Fibroblast of lung (primary cell): ENCODE data around the gene XK. TPM values are rescaled to one million over a fixed set of nuclear protein-coding genes. Genes with fewer than 3 reads are reported as not detected.

Experiments used
- DNase-seq, 2 donors: peaks; one replicate each; pipeline versions ENCODE4 v3.0.0 to v3.0.0-alpha.2; 2010; ENCODE audit warnings: low read depth in 2 of 2
- H2AFZ ChIP-seq: 2 replicates; pipeline ENCODE4 v1.5.1; 2012; ENCODE audit warnings: low read length, control low read depth, inconsistent platforms
- H3K27ac ChIP-seq: 2 replicates; pipeline ENCODE4 v1.5.1; 2011; ENCODE audit warnings: low read length, control low read depth; ENCODE audit not compliant: insufficient read depth
- H3K27me3 ChIP-seq: 2 replicates; pipeline ENCODE4 v1.5.1; 2011; ENCODE audit warnings: mild to moderate bottlenecking, low read length; ENCODE audit not compliant: control insufficient read depth, insufficient read depth
- H3K36me3 ChIP-seq: 2 replicates; pipeline ENCODE4 v1.5.1; 2011; ENCODE audit warnings: low read length; ENCODE audit not compliant: control insufficient read depth, insufficient read depth
- H3K4me1 ChIP-seq: 2 replicates; pipeline ENCODE4 v1.5.1; 2011; ENCODE audit warnings: low read length; ENCODE audit not compliant: control insufficient read depth, insufficient read depth; ENCODE audit errors: extremely low read depth
- H3K4me2 ChIP-seq: 2 replicates; pipeline ENCODE4 v1.5.1; 2011; ENCODE audit warnings: low read length, control low read depth; ENCODE audit not compliant: insufficient read depth; ENCODE audit errors: extremely low read depth
- H3K4me3 ChIP-seq, 4 experiments: fragments of 200-600 bp in 1 of 4; sonication (generic) in 1 of 4; replicated peaks in 1 of 4; 2 replicates each; pipeline ENCODE4 v1.5.1; 2011 to 2016; ENCODE audit warnings: low read length in 4 of 4, low read depth in 3 of 4, mild to moderate bottlenecking in 3 of 4, control low read depth in 2 of 4, inconsistent platforms in 1 of 4, mixed read lengths in 1 of 4; ENCODE audit not compliant: insufficient read depth in 1 of 4; ENCODE audit errors: control extremely low read depth in 1 of 4
- H3K79me2 ChIP-seq: 2 replicates; pipeline ENCODE4 v1.5.1; 2012; ENCODE audit warnings: mild to moderate bottlenecking, low read length, inconsistent platforms; ENCODE audit not compliant: control insufficient read depth, insufficient read depth
- H3K9ac ChIP-seq: 2 replicates; pipeline ENCODE4 v1.5.1; 2011; ENCODE audit warnings: mild to moderate bottlenecking, low read length, control low read depth; ENCODE audit not compliant: insufficient read depth
- H3K9me3 ChIP-seq: 2 replicates; pipeline ENCODE4 v1.5.1; 2012; ENCODE audit warnings: low read depth, low read length; ENCODE audit not compliant: control insufficient read depth, insufficient read depth
- H4K20me1 ChIP-seq: 2 replicates; pipeline ENCODE4 v1.5.1; 2011; ENCODE audit warnings: low read length; ENCODE audit not compliant: control insufficient read depth, insufficient read depth; ENCODE audit errors: extremely low read depth
- EZH2 ChIP-seq: IDR thresholded peaks from 2 replicates; pipeline ENCODE4 v1.5.1; 2012; ENCODE audit warnings: low read length, control low read depth, mild to moderate bottlenecking; ENCODE audit errors: missing control alignments
- polyA plus RNA-seq, 2 donors: library from polyadenylated mRNA; depleted of rRNA in 1 of 2; stranded (reverse) in 1 of 2; unstranded in 1 of 2; fragments of >200 nt; gene quantifications; 2 replicates each; pipeline ENCODE4 v1.2.1, GENCODE V29; 2011 to 2012; ENCODE audit warnings: missing spikeins in 1 of 2
- total RNA-seq: library from RNA; depleted of rRNA; stranded (reverse); fragments of >200 nt; gene quantifications from 2 replicates; pipeline ENCODE4 v1.2.1, GENCODE V29; 2014
- TF ChIP-seq, protein P1 (sequence below), 2 donors: IDR thresholded peaks in 1 of 2; conservative IDR thresholded peaks in 1 of 2; 1 replicate in 1 of 2; 2 replicates in 1 of 2; pipeline ENCODE4 v1.5.1; 2011 to 2012; ENCODE audit warnings: low read length in 2 of 2, control low read depth in 1 of 2, inconsistent platforms in 1 of 2, low read depth in 1 of 2, mild to moderate bottlenecking in 1 of 2

Gene XK
- total and polyA plus RNA-seq, 2 donors (not counting 1 experiment from before 2014, with no cell fraction given): 0.03 to 0.17 TPM

DNA sequence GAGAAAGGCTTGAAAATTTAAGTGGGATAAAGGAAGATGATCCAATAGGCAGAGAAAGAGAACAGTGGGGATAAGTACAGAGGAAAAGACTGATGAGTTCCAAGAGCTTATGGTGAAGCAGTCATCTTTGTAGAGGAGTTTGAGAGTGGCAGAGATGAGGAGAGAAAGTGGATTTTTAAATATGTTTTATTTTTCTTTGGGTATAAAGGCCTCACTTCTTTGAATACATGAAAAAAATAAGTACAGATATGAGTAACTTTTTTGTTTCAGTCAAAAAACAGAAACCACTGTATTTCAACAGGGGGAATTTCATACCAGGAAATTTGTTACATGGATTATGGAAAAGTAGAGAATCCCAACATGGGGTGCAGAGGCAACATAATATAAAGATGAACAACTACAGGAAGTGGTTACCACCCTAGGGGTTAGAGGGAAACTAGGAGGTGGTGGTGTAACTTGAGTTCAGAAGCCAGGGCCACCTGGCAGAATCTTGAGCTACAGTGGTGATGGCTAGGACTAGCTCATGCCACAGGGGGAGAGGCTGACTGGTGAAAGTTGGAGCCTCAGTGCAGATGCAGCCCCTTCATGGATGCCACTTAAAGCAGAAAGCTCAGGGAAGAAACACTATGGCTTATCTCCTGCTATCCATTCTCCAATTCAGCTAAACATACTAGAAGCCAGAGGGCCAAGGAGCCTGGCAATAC, 90.8 kb downstream of the XK start:
- Histone ChIP-seq H2AFZ (no peak overlapping the region), H3K4me1 (no peaks in the 10 kb centered on the region), H3K36me3 (no peaks in the 10 kb centered on the region), H3K4me2 (no peak overlapping the region), H3K9me3 (no peaks in the 10 kb centered on the region), H3K9ac (no peak overlapping the region), H4K20me1 (no peaks in the 10 kb centered on the region), H3K27ac (no peak overlapping the region), H3K4me3 (no peak overlapping the region), H3K27me3 (no peaks in the 10 kb centered on the region), H3K79me2 (no peaks in the 10 kb centered on the region)
- no peak for DNase-seq
- TF ChIP-seq EZH2: no peak
- TF ChIP-seq, protein P1, sequence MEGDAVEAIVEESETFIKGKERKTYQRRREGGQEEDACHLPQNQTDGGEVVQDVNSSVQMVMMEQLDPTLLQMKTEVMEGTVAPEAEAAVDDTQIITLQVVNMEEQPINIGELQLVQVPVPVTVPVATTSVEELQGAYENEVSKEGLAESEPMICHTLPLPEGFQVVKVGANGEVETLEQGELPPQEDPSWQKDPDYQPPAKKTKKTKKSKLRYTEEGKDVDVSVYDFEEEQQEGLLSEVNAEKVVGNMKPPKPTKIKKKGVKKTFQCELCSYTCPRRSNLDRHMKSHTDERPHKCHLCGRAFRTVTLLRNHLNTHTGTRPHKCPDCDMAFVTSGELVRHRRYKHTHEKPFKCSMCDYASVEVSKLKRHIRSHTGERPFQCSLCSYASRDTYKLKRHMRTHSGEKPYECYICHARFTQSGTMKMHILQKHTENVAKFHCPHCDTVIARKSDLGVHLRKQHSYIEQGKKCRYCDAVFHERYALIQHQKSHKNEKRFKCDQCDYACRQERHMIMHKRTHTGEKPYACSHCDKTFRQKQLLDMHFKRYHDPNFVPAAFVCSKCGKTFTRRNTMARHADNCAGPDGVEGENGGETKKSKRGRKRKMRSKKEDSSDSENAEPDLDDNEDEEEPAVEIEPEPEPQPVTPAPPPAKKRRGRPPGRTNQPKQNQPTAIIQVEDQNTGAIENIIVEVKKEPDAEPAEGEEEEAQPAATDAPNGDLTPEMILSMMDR (conservative IDR thresholded peaks at IDR 0.05 in 1 of 2, IDR thresholded peaks at IDR 0.05 in 1 of 2; ENCODE audit: low read depth in 1 of 2, low read length in 2 of 2): no peak

DNA sequence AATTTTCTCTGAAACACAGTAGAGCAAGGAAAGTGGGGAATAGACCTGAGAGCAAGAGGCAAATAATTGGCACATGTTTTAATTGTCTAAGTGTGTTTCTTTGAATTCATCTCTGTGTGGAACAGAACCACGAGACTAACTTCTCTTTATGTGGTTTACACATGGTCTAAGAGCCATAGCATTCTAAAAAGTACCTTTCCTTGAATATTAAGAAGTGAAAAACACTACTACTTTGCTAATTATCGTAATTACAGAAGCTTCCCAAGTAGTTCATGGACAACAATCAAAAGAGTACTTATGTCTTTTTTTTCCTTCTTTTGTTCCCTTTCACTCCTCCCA, 91.4 kb downstream of the XK start:
- H3K4me2 ChIP-seq: no peak overlapping the region
- H3K9me3 ChIP-seq: no peaks in the 10 kb centered on the region
- H3K36me3 ChIP-seq: no peaks in the 10 kb centered on the region
- TF ChIP-seq, protein P1 (conservative IDR thresholded peaks at IDR 0.05 in 1 of 2, IDR thresholded peaks at IDR 0.05 in 1 of 2; ENCODE audit: low read depth in 1 of 2, low read length in 2 of 2): no peak
- no peak for TF ChIP-seq EZH2
- no peak for DNase-seq
- H3K79me2 ChIP-seq: no peaks in the 10 kb centered on the region
- H3K4me1 ChIP-seq: no peaks in the 10 kb centered on the region
- no peak overlapping the region for H3K27ac ChIP-seq
- H3K4me3 ChIP-seq: no peak overlapping the region
- H4K20me1 ChIP-seq: no peaks in the 10 kb centered on the region
- no peak overlapping the region for H2AFZ ChIP-seq
- H3K27me3 ChIP-seq: no peaks in the 10 kb centered on the region
- no peak overlapping the region for H3K9ac ChIP-seq

- no peaks in the 10 kb centered on the region for H3K79me2 ChIP-seq
- no peak within 1 kb of the TSS for H3K27ac ChIP-seq
- no peak within 1 kb of the TSS for H3K4me3 ChIP-seq
- no peaks in the 10 kb centered on the region for H3K4me1 ChIP-seq
- no peak within 1 kb of the TSS for H3K4me2 ChIP-seq
- no peaks in the 10 kb centered on the region for H3K9me3 ChIP-seq
- TF ChIP-seq, protein P1 (conservative IDR thresholded peaks at IDR 0.05 in 1 of 2, IDR thresholded peaks at IDR 0.05 in 1 of 2; ENCODE audit: low read depth in 1 of 2, low read length in 2 of 2): no peak
- no peak within 1 kb of the TSS for H3K9ac ChIP-seq
- no peaks in the 10 kb centered on the region for H3K27me3 ChIP-seq
- no peak for DNase-seq
- no peaks in the 10 kb centered on the region for H4K20me1 ChIP-seq
- H2AFZ ChIP-seq: no peak within 1 kb of the TSS
- no peaks in the 10 kb centered on the region for H3K36me3 ChIP-seq
These were observed 94.3 kb downstream of the XK start, which contains the start of gene CYBB for GRCh38 chrX:37779857-37780256. Gene CYBB (plus strand): TSS chrX:37780059. CDS start chrX:37780078, 19 bp downstream.
